Measurements from ENCODE around the gene MAGEL2. TPM values are rescaled to one million over a fixed set of nuclear protein-coding genes. Genes with fewer than 3 reads are reported as not detected.

Gene MAGEL2
- total RNA-seq (6.1 and 7.6 TPM in 2 replicates), polyA plus RNA-seq (8.9 and 10.2 TPM in 2 replicates)

GRCh38 chr15:23647421-23648370, at the start of gene MAGEL2:
MAGEL2 (minus strand) TSS chr15:23647867; CDS start chr15:23647742, 125 bp downstream.
- no peak for TF ChIP-seq CTCF (IDR thresholded peaks at IDR 0.05; ENCODE audit: low read depth, low read length)
- Histone ChIP-seq H3K27ac (peak within 1 kb of the TSS; percentile 70), H3K9me3 (ENCODE audit: low read depth) (no peaks in the 10 kb centered on the region), H3K36me3 (no peaks in the 10 kb centered on the region), H3K4me3 (peak within 1 kb of the TSS; percentile 47), H3K4me1 (ENCODE audit: low read depth) (no peaks in the 10 kb centered on the region), H3K27me3 (no peaks in the 10 kb centered on the region)
- DNase-seq (ENCODE audit: low read depth in 1 of 2, low spot score in 1 of 2), result peak; percentile 11 to 66

DNA sequence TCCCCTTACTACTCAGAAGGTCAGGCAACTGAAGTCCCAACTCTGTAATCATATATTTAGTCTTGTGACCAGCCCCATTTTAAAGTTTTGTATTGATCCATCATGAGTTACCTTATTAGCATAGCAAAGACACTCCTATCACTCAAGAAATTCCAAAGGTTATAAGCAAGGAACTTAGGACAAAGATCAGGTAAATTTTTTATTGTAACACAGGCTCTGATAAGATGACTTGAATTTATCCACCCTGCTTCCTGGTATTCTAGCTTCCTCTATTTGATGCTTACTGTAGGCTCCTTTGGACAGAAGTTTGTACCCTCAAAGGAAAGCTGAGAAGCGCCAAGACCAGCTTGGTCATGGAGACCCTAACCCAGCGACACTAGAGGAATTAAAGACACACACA, 47.6 kb upstream of the MAGEL2 start:
- Histone ChIP-seq H3K4me3 (no peak overlapping the region), H3K36me3 (no peaks in the 10 kb centered on the region), H3K4me1 (ENCODE audit: low read depth) (no peaks in the 10 kb centered on the region), H3K27ac (no peak overlapping the region), H3K27me3 (no peaks in the 10 kb centered on the region), H3K9me3 (ENCODE audit: low read depth) (no peaks in the 10 kb centered on the region)
- DNase-seq (ENCODE audit: low read depth in 1 of 2, low spot score in 1 of 2), result no peak
- no peak for TF ChIP-seq CTCF (IDR thresholded peaks at IDR 0.05; ENCODE audit: low read depth, low read length)

DNA sequence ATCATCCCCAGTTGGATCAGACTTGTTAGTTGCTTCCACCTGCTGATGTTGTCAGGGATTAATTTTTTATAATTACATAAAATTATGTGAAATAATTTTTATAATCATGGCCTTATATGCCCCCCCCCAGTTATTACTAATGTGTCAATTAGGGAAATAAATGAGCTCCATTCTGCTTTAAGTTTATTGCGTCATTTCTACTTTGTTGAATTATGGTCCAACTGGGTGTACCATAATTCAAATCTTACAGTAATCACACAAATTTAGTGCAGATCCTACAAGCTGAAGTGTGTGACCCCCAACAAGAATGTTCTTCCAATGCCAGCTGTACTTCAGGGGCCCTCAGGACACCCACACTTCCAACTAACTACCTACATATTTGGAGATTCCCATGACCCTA, 46.9 kb upstream of the MAGEL2 start:
- TF ChIP-seq CTCF (IDR thresholded peaks at IDR 0.05; ENCODE audit: low read depth, low read length), result no peak
- Histone ChIP-seq H3K4me1 (ENCODE audit: low read depth) (no peaks in the 10 kb centered on the region), H3K9me3 (ENCODE audit: low read depth) (no peaks in the 10 kb centered on the region), H3K36me3 (no peaks in the 10 kb centered on the region), H3K27me3 (no peaks in the 10 kb centered on the region), H3K4me3 (no peak overlapping the region), H3K27ac (no peak overlapping the region)
- DNase-seq (ENCODE audit: low read depth in 1 of 2, low spot score in 1 of 2), result no peak

- no peak overlapping the region for H3K4me3 ChIP-seq
- no peaks in the 10 kb centered on the region for H3K36me3 ChIP-seq
- DNase-seq (ENCODE audit: low read depth in 1 of 2, low spot score in 1 of 2), result peak; percentile 69 to 86
- H3K27ac ChIP-seq, result no peak overlapping the region
- H3K27me3 ChIP-seq, result no peaks in the 10 kb centered on the region
- H3K9me3 ChIP-seq (ENCODE audit: low read depth), result no peaks in the 10 kb centered on the region
- TF ChIP-seq CTCF (IDR thresholded peaks at IDR 0.05; ENCODE audit: low read depth, low read length), result no peak
- no peaks in the 10 kb centered on the region for H3K4me1 ChIP-seq (ENCODE audit: low read depth)
Observed at GRCh38 chr15:23690450-23690852, 42.8 kb upstream of the MAGEL2 start.

DNA sequence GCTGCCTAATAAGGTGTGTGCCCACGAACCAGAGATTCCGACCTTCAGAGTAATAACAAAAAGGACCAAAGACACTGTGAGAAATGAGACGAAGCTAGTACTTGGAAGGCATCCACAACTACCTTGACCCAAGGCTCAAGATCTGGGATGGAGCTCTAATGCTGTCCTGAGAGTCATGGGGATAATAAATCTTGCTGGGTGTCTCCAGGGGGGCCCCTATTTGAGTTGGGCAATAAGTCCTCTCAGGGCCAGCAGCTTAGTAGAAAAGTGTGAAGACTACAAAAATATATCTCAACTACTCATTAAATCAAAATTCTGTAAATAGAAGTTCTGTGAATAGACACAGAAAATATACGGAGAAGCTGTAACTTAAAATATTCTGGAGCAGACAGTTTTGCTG, 42.3 kb upstream of the MAGEL2 start:
- Histone ChIP-seq H3K27me3 (no peaks in the 10 kb centered on the region), H3K9me3 (ENCODE audit: low read depth) (no peaks in the 10 kb centered on the region), H3K4me1 (ENCODE audit: low read depth) (no peaks in the 10 kb centered on the region), H3K27ac (no peak overlapping the region), H3K4me3 (no peak overlapping the region), H3K36me3 (no peaks in the 10 kb centered on the region)
- DNase-seq (ENCODE audit: low read depth in 1 of 2, low spot score in 1 of 2), result no peak
- TF ChIP-seq CTCF (IDR thresholded peaks at IDR 0.05; ENCODE audit: low read depth, low read length), result no peak

Data from cardiac muscle cell (in vitro differentiated cells and primary cell).